NCI-H345 treated with DMSO at 0.1 percent for 48 hours (cell line): ENCODE data around the gene ZNF778.
A peak's percentile ranks its signal among the peaks of the same experiment; 100 is the strongest.

Experiments
- DNase-seq: peaks from one replicate; lab custom pipeline; 2025; ENCODE audit not compliant: unreplicated experiment; lab: John Stamatoyannopoulos, UW

Gene ZNF778

GRCh38 chr16:89193576-89194293 is 23.8 kb upstream of the ZNF778 start:
- DNase-seq: no peak

- DNase-seq: no peak
Observed at GRCh38 chr16:89194340-89195311, 22.9 kb upstream of the ZNF778 start.

- DNase-seq: no peak
Observed at GRCh38 chr16:89195521-89196171, 21.9 kb upstream of the ZNF778 start.

GRCh38 chr16:89197033-89197632 is 20.4 kb upstream of the ZNF778 start:
- no peak for DNase-seq

- DNase-seq: no peak
Observed at GRCh38 chr16:89197633-89198416, 19.7 kb upstream of the ZNF778 start.

GRCh38 chr16:89198417-89199240 is 18.9 kb upstream of the ZNF778 start:
- no peak for DNase-seq

GRCh38 chr16:89199241-89200123 is 18.0 kb upstream of the ZNF778 start:
- no peak for DNase-seq

- no peak for DNase-seq
Observed at GRCh38 chr16:89200124-89200849, 17.2 kb upstream of the ZNF778 start, which contains the start of gene SLC22A31. Gene SLC22A31 (minus strand): TSS chr16:89200537. CDS start chr16:89200501, 36 bp downstream.

- DNase-seq: no peak
Observed at GRCh38 chr16:89200850-89201411, 16.6 kb upstream of the ZNF778 start.

- DNase-seq: peak; percentile 75
Observed at GRCh38 chr16:89201439-89202377, 15.8 kb upstream of the ZNF778 start.

- DNase-seq: no peak
Observed at GRCh38 chr16:89202422-89203215, 14.9 kb upstream of the ZNF778 start.

GRCh38 chr16:89207993-89208392 is 9.5 kb upstream of the ZNF778 start:
- DNase-seq: no peak

- DNase-seq: no peak
Observed at GRCh38 chr16:89209522-89210044, 7.9 kb upstream of the ZNF778 start.

- no peak for DNase-seq
Observed at GRCh38 chr16:89210165-89210903, 7.2 kb upstream of the ZNF778 start.
